Measurements from ENCODE around the gene SLC39A8. TPM values are rescaled to one million over a fixed set of nuclear protein-coding genes. Genes with fewer than 3 reads are reported as not detected.

Gene SLC39A8
- polyA plus RNA-seq, 1 donor = 2.7 TPM

- DNase-seq = no peak
These were observed 6.3 kb downstream of the SLC39A8 start for GRCh38 chr4:102339018-102339417.

- DNase-seq = no peak
These were observed 6.9 kb downstream of the SLC39A8 start for GRCh38 chr4:102338405-102338804.

GRCh38 chr4:102335616-102336015, 9.7 kb downstream of the SLC39A8 start:
- DNase-seq = no peak

- DNase-seq = no peak
These were observed 10.7 kb downstream of the SLC39A8 start for GRCh38 chr4:102334624-102335023.

GRCh38 chr4:102333787-102334186, 11.5 kb downstream of the SLC39A8 start:
- no peak for DNase-seq

GRCh38 chr4:102328045-102328444, 17.2 kb downstream of the SLC39A8 start:
- DNase-seq = no peak

GRCh38 chr4:102326951-102327350, 18.3 kb downstream of the SLC39A8 start:
- DNase-seq = no peak

- DNase-seq = peak; percentile 6
These were observed 20.6 kb downstream of the SLC39A8 start for GRCh38 chr4:102324730-102325129.

- no peak for DNase-seq
These were observed 22.5 kb downstream of the SLC39A8 start for GRCh38 chr4:102322736-102323135.

- no peak for DNase-seq
These were observed 23.9 kb downstream of the SLC39A8 start for GRCh38 chr4:102321260-102321995.

- DNase-seq = no peak
These were observed 25.7 kb downstream of the SLC39A8 start for GRCh38 chr4:102319594-102319993.

GRCh38 chr4:102318526-102318925, 26.8 kb downstream of the SLC39A8 start:
- no peak for DNase-seq

- no peak for DNase-seq
These were observed 27.2 kb downstream of the SLC39A8 start for GRCh38 chr4:102318105-102318504.

- no peak for DNase-seq
These were observed 27.8 kb downstream of the SLC39A8 start for GRCh38 chr4:102317459-102317858.

GRCh38 chr4:102316585-102316984, 28.7 kb downstream of the SLC39A8 start:
- DNase-seq = no peak

- no peak for DNase-seq
These were observed 29.8 kb downstream of the SLC39A8 start for GRCh38 chr4:102315532-102315931.

GRCh38 chr4:102312417-102312816, 32.9 kb downstream of the SLC39A8 start:
- DNase-seq = no peak

GRCh38 chr4:102311912-102312311, 33.4 kb downstream of the SLC39A8 start:
- no peak for DNase-seq

GRCh38 chr4:102311407-102311806, 33.9 kb downstream of the SLC39A8 start:
- DNase-seq = no peak

- no peak for DNase-seq
These were observed 37.1 kb downstream of the SLC39A8 start for GRCh38 chr4:102308032-102308799.

GRCh38 chr4:102305666-102306065, 39.6 kb downstream of the SLC39A8 start:
- DNase-seq = no peak

GRCh38 chr4:102302762-102303161, 42.5 kb downstream of the SLC39A8 start:
- no peak for DNase-seq

- DNase-seq = no peak
These were observed 44.1 kb downstream of the SLC39A8 start for GRCh38 chr4:102301167-102301566.

Measured in hindlimb muscle (tissue), 1 donor.